Keratinocyte (primary cell): ENCODE measurements around the gene WDR76. TPM values are rescaled to one million over a fixed set of nuclear protein-coding genes. Genes with fewer than 3 reads are reported as not detected.

Experiments used
- DNase-seq: peaks from one replicate; pipeline ENCODE4 v3.0.0-alpha.2; 2011; ENCODE audit warnings: low read depth, missing footprints, low spot score
- FAIRE-seq: peaks from 2 replicates; lab custom pipeline; 2011; peaks lifted over from hg19 to GRCh38; lab: Jason Lieb, UNC
- H2AFZ ChIP-seq: 2 replicates; pipeline ENCODE4 v1.6.0; 2012; ENCODE audit warnings: low read length, control low read depth, inconsistent platforms; ENCODE audit not compliant: control insufficient read depth
- H3K27ac ChIP-seq: 2 replicates; pipeline ENCODE4 v1.5.1; 2011; ENCODE audit warnings: low read length; ENCODE audit not compliant: control insufficient read depth, insufficient read depth
- H3K27me3 ChIP-seq: 3 replicates; pipeline ENCODE4 v1.6.0; 2011; ENCODE audit warnings: low read length; ENCODE audit not compliant: control insufficient read depth, insufficient read depth; ENCODE audit errors: extremely low read depth
- H3K36me3 ChIP-seq, 2 experiments: 2 replicates in 1 of 2; 3 replicates in 1 of 2; pipeline ENCODE4 v1.5.1; 2011; ENCODE audit warnings: low read length in 2 of 2, mild to moderate bottlenecking in 1 of 2; ENCODE audit not compliant: control insufficient read depth in 2 of 2, insufficient read depth in 2 of 2; ENCODE audit errors: extremely low read depth in 1 of 2
- H3K4me1 ChIP-seq: 3 replicates; pipeline ENCODE4 v1.5.1; 2011; ENCODE audit warnings: low read length; ENCODE audit not compliant: control insufficient read depth, insufficient read depth; ENCODE audit errors: extremely low read depth
- H3K4me2 ChIP-seq: 3 replicates; pipeline ENCODE4 v1.6.0; 2011; ENCODE audit warnings: low read depth, low read length; ENCODE audit not compliant: control insufficient read depth, insufficient read depth; ENCODE audit errors: extremely low read depth
- H3K4me3 ChIP-seq, 3 experiments: fragments of 200-600 bp in 1 of 3; sonication (generic) in 1 of 3; 2 replicates in 2 of 3; 3 replicates in 1 of 3; pipeline ENCODE4 v1.5.1; 2011 to 2016; ENCODE audit warnings: low read length in 3 of 3, mild to moderate bottlenecking in 3 of 3, control low read depth in 2 of 3, inconsistent platforms in 1 of 3, low read depth in 1 of 3, mixed read lengths in 1 of 3, mixed run types in 1 of 3, moderate library complexity in 1 of 3; ENCODE audit not compliant: control insufficient read depth in 2 of 3, insufficient read depth in 2 of 3; ENCODE audit errors: extremely low read depth in 1 of 3
- H3K79me2 ChIP-seq: 2 replicates; pipeline ENCODE4 v1.6.0; 2012; ENCODE audit warnings: low read length; ENCODE audit not compliant: control insufficient read depth, insufficient read depth
- H3K9ac ChIP-seq: 3 replicates; pipeline ENCODE4 v1.6.0; 2011; ENCODE audit warnings: low read length; ENCODE audit not compliant: control insufficient read depth, insufficient read depth; ENCODE audit errors: extremely low read depth
- H3K9me1 ChIP-seq: 3 replicates; pipeline ENCODE4 v1.6.0; 2011; ENCODE audit warnings: low read length; ENCODE audit not compliant: control insufficient read depth, insufficient read depth; ENCODE audit errors: extremely low read depth
- H3K9me3 ChIP-seq: 2 replicates; pipeline ENCODE4 v1.5.1; 2012; ENCODE audit warnings: low read depth, low read length; ENCODE audit not compliant: control insufficient read depth
- H4K20me1 ChIP-seq: 3 replicates; pipeline ENCODE4 v1.6.0; 2011; ENCODE audit warnings: low read length; ENCODE audit not compliant: control insufficient read depth, insufficient read depth; ENCODE audit errors: extremely low read depth
- EZH2 ChIP-seq: IDR thresholded peaks from one replicate; pipeline ENCODE4 v1.6.1; 2012; ENCODE audit warnings: inconsistent platforms, mild to moderate bottlenecking, low read length, moderate library complexity
- dilution Hi-C: fragments of 300-500 bp; cut with MboI; formaldehyde crosslinking; loops from one replicate; pipeline ENCODE4 v1.7.0; 2020; ENCODE audit warnings: low sequenced_read_pairs; ENCODE audit not compliant: extremely low pct_ligation_motif_present
- polyA plus RNA-seq, 5 experiments: library from polyadenylated mRNA; depleted of rRNA in 3 of 5; stranded (reverse) in 3 of 5; stranded (forward) in 1 of 5; unstranded in 1 of 5; fragments of >200 nt; gene quantifications; 1 replicate in 1 of 5; 2 replicates in 3 of 5; 3 replicates in 1 of 5; pipeline versions ENCODE4 v1.2.1 to v1.2.3, GENCODE V29; 2011 to 2012; ENCODE audit warnings: missing spikeins in 2 of 5, low read depth in 1 of 5, low replicate concordance in 1 of 5
- TF ChIP-seq, protein P1 (sequence below), 3 experiments: IDR thresholded peaks in 1 of 3; conservative IDR thresholded peaks in 1 of 3; optimal IDR thresholded peaks in 1 of 3; 2 replicates in 2 of 3; 3 replicates in 1 of 3; pipeline versions ENCODE3 to v1.5.1; 2011; ENCODE audit warnings: low read length in 3 of 3, mild to moderate bottlenecking in 3 of 3, moderate library complexity in 2 of 3, control low read depth in 1 of 3, inconsistent platforms in 1 of 3; ENCODE audit not compliant: insufficient read depth in 2 of 3; ENCODE audit errors: extremely low read depth in 1 of 3

The WDR76 gene
- polyA plus RNA-seq, 1 donor (not counting 4 experiments of a cell fraction or from before 2014, with no cell fraction given): 4.7 TPM

DNA sequence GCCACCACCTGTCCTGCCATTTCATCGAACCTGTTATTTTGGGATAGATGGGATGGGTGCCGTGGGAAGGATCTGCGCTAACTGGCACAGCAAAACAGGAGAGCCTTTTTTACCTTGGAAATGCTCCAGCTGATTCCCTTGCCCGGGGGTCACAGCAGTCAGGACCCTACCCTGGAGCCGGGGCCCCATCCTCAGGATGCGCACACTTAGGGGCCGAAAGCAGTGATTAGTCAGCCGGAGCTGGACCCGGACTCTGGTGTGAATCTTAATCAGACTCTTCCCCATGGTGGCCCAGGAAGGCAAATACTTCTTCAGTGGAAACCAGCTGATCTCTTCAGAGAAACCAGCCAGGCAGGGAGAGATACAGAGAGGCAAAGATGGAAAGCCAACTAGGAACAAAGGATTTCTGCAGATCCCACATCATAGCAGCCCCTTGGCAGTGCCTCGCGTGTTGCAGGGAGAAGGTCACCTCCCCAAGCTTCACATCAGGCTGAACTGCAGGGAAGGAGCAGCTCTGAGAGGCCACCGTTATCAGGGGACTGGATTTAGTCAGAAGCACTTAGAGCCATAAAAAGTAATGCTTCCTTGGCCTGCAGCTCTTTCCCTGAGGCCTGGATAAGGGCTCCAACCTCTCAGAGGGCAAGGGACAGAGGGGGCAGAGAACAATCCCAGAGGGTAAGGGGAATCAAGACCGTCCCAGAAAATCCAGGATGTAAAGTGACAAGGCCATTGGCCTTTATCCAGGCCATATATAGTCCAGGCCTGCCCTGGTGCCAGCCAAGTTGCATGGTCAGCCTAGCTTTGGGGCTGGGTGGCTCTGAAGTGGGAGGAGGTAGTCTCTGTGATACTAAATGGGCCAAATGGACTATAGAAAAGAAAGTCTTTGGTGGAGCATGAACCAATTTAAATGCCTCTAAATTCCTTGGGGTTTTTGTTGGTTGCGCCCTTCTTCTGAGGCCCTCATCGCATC is 52.9 kb downstream of the WDR76 start:
- Histone ChIP-seq H3K4me3 (no peak overlapping the region), H3K9ac (no peak overlapping the region), H3K4me2 (no peak overlapping the region), H4K20me1 (no peaks in the 10 kb centered on the region), H2AFZ (no peak overlapping the region), H3K79me2 (no peaks in the 10 kb centered on the region), H3K27ac (no peak overlapping the region), H3K36me3 (peaks cover 7 to 23% of the 10 kb centered on the region in 2 experiments), H3K27me3 (no peaks in the 10 kb centered on the region), H3K4me1 (no peaks in the 10 kb centered on the region), H3K9me3 (no peaks in the 10 kb centered on the region), H3K9me1 (no peaks in the 10 kb centered on the region)
- FAIRE-seq (no peak), DNase-seq (no peak)
- dilution Hi-C loops: no loop called here
- no peak for TF ChIP-seq EZH2
- TF ChIP-seq, protein P1, sequence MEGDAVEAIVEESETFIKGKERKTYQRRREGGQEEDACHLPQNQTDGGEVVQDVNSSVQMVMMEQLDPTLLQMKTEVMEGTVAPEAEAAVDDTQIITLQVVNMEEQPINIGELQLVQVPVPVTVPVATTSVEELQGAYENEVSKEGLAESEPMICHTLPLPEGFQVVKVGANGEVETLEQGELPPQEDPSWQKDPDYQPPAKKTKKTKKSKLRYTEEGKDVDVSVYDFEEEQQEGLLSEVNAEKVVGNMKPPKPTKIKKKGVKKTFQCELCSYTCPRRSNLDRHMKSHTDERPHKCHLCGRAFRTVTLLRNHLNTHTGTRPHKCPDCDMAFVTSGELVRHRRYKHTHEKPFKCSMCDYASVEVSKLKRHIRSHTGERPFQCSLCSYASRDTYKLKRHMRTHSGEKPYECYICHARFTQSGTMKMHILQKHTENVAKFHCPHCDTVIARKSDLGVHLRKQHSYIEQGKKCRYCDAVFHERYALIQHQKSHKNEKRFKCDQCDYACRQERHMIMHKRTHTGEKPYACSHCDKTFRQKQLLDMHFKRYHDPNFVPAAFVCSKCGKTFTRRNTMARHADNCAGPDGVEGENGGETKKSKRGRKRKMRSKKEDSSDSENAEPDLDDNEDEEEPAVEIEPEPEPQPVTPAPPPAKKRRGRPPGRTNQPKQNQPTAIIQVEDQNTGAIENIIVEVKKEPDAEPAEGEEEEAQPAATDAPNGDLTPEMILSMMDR (optimal IDR thresholded peaks at IDR 0.05 in 1 of 3, IDR thresholded peaks at IDR 0.05 in 1 of 3, conservative IDR thresholded peaks at IDR 0.05 in 1 of 3; ENCODE audit: extremely low read depth in 1 of 3, insufficient read depth in 2 of 3, low read length in 3 of 3): no peak

DNA sequence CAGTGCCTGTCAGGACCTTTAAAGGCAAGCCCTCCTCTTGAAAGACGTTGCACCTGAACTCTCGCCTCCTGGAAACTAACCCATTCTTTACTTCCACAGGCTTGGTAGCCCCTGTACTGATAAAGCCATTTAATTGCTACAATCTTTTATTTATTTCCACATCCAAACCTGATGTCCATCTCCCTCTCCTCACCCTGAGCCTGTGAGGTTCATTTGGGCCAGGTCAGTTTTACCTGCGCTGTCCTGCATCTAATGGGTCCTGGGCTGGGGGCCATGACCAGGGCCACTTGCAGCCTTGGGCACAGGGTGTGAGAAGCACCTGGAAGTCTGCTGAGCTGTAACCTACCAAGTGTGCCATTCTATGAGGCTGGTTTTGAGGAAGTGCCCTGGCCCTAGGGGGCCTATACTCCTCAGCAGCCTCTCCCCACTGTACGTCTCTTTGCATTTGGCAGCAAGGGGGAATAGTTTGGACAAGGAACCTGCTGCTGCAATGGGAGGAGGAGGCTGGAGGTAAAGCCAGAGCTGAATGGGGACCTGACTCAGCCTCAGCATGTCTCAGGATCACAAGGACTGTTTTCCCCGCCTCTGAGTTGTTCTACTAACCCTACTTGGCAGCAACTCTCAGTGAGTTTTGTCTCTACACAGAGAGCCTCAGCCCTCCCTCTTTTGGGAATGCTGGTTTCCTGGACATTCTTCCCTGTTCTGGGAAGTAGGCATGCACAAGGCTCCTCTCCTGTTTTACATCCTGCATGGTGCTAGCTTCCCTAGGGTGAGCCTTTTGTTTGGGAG is 53.8 kb downstream of the WDR76 start:
- H3K36me3 ChIP-seq: peaks cover 7 to 24% of the 10 kb centered on the region in 2 experiments
- no peaks in the 10 kb centered on the region for H3K9me3 ChIP-seq
- H3K9me1 ChIP-seq: no peaks in the 10 kb centered on the region
- no peak overlapping the region for H3K9ac ChIP-seq
- no peaks in the 10 kb centered on the region for H3K4me1 ChIP-seq
- H3K27me3 ChIP-seq: no peaks in the 10 kb centered on the region
- no peak for DNase-seq
- no peak overlapping the region for H3K27ac ChIP-seq
- no peak overlapping the region for H3K4me2 ChIP-seq
- H2AFZ ChIP-seq: no peak overlapping the region
- H4K20me1 ChIP-seq: no peaks in the 10 kb centered on the region
- no peaks in the 10 kb centered on the region for H3K79me2 ChIP-seq
- H3K4me3 ChIP-seq: no peak overlapping the region
- TF ChIP-seq, protein P1 (optimal IDR thresholded peaks at IDR 0.05 in 1 of 3, IDR thresholded peaks at IDR 0.05 in 1 of 3, conservative IDR thresholded peaks at IDR 0.05 in 1 of 3; ENCODE audit: extremely low read depth in 1 of 3, insufficient read depth in 2 of 3, low read length in 3 of 3): no peak
- no peak for TF ChIP-seq EZH2
- dilution Hi-C loops: no loop called here
- FAIRE-seq: no peak
